Measurements from ENCODE around the gene DOCK4. TPM values are rescaled to one million over a fixed set of nuclear protein-coding genes. Genes with fewer than 3 reads are reported as not detected.
A peak's percentile ranks its signal among the peaks of the same experiment; 100 is the strongest.

Gene DOCK4
- total and polyA plus RNA-seq, 4 donors = 7.2 to 48.9 (median 12.8) TPM

DNA sequence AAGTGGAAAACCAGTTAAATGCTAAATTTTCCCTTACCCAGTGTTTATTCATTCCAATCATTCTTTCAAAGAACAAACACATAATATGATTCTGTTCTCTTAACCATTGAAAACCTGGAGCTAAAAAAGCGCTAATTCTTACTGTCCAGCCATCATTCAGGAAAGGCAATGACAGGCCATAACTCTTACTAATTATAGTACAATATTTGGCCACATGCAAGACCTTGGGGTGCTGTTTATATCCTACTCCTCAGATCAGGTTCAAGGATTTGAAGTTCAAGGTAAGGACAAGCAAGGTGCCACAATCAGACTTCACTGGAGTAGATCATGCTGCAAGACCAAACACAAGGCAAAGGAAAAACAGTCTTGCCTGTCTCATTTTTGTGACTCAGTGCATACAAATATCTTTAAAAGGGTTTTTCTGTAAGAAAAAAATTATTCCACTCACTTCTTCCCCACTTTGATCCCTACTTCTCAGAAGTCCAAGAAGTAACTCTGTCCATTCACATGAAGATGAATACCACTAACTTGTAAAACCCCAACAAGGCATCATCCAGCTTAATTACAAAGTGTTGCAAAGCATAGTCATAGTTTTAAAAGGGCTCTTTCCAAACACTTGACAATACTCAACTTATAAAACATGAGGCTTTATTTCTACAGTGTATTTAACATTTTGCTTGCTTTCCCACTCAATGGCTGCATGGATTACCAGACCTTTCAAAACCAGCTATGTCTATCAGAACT lies 153.0 kb downstream of the DOCK4 start (continued):
- TF ChIP-seq, protein P1, sequence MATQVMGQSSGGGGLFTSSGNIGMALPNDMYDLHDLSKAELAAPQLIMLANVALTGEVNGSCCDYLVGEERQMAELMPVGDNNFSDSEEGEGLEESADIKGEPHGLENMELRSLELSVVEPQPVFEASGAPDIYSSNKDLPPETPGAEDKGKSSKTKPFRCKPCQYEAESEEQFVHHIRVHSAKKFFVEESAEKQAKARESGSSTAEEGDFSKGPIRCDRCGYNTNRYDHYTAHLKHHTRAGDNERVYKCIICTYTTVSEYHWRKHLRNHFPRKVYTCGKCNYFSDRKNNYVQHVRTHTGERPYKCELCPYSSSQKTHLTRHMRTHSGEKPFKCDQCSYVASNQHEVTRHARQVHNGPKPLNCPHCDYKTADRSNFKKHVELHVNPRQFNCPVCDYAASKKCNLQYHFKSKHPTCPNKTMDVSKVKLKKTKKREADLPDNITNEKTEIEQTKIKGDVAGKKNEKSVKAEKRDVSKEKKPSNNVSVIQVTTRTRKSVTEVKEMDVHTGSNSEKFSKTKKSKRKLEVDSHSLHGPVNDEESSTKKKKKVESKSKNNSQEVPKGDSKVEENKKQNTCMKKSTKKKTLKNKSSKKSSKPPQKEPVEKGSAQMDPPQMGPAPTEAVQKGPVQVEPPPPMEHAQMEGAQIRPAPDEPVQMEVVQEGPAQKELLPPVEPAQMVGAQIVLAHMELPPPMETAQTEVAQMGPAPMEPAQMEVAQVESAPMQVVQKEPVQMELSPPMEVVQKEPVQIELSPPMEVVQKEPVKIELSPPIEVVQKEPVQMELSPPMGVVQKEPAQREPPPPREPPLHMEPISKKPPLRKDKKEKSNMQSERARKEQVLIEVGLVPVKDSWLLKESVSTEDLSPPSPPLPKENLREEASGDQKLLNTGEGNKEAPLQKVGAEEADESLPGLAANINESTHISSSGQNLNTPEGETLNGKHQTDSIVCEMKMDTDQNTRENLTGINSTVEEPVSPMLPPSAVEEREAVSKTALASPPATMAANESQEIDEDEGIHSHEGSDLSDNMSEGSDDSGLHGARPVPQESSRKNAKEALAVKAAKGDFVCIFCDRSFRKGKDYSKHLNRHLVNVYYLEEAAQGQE (IDR thresholded peaks at IDR 0.05) = no peak
- TF ChIP-seq GABPA (IDR thresholded peaks at IDR 0.05 in 1 of 2, conservative IDR thresholded peaks at IDR 0.05 in 1 of 2) (no peak), HNF4A (conservative IDR thresholded peaks at IDR 0.05) (no peak)
- TF ChIP-seq, protein P2, sequence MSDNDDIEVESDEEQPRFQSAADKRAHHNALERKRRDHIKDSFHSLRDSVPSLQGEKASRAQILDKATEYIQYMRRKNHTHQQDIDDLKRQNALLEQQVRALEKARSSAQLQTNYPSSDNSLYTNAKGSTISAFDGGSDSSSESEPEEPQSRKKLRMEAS (IDR thresholded peaks at IDR 0.05) = no peak

DNA sequence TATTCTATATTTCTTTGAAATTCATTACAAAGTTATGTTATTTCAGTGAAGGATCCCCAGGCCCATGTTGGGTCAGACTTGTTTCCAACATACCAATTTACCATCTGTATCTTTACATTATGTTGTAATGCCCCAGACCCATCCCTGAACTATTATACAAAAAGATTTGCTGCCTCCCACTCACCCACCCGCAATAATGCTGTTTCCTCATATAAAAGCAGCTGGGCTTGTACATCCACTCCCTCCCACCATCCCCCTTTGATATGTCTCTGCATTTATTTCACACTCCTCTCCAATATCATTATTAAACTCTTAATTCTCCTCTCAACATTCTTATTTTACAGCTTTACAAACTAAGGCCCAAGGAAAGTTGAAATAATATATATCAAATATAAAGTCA lies 153.7 kb downstream of the DOCK4 start:
- Histone ChIP-seq H3K36me3 (ENCODE audit: control insufficient read depth in 4 of 4, insufficient read depth in 3 of 4, low read depth in 1 of 4, low read length in 3 of 4) (no peaks in the 10 kb centered on the region), H3K4me1 (ENCODE audit: control insufficient read depth in 4 of 4, insufficient read depth in 4 of 4, low read length in 3 of 4) (peaks cover 2 to 27% (median 9%) of the 10 kb centered on the region in 4 donors), H3K9ac (ENCODE audit: low read depth in 1 of 2, low read length in 2 of 2) (no peak overlapping the region), H3K9me3 (ENCODE audit: control insufficient read depth in 4 of 4, low read length in 3 of 4) (peaks cover 0 to 1% (median 0%) of the 10 kb centered on the region in 4 donors), H3K27me3 (ENCODE audit: control insufficient read depth in 4 of 4, insufficient read depth in 4 of 4, low read length in 3 of 4) (no peaks in the 10 kb centered on the region), H3K27ac (ENCODE audit: low read depth in 1 of 2, low read length in 2 of 2) (no peak overlapping the region), H3K4me3 (ENCODE audit: low read depth in 1 of 3, low read length in 3 of 3) (no peak overlapping the region)
- no peak for DNase-seq (ENCODE audit: low spot score)
- WGBS = 84% methylated on average over 1 of the region's 1 CpG
- no peak for TF ChIP-seq TAF1 (conservative IDR thresholded peaks at IDR 0.05)

DNA sequence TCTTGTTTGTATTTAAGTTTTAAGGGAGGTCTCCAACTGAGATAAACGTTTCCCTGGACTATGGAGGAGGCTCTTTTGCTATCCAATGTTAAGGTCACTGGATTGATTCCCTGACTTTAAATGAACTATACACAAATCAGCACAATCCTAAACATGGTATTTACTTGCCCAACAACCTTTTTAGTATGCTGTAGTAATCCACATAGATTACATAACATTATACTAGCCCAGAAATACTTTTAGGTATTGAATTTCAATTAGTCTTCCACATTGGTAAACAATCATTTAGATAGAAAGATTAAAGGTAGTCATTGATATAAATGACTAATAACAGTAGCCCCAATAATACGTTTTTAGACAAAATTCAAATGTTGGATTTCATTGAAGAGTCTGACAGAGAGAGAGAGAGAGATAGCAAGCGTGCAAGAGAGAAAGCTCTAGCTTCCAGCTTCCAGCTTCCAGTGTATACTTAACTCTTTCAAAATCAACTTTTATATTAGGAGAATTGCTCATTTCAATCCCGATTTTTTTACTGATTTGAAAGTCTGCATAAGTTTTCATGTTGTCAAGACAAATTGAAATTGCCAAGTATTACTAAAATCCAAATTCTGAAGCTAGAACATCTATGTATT lies 155.8 kb downstream of the DOCK4 start:
- Histone ChIP-seq H3K27me3 (ENCODE audit: control insufficient read depth in 4 of 4, insufficient read depth in 4 of 4, low read length in 3 of 4) (no peaks in the 10 kb centered on the region), H3K27ac (ENCODE audit: low read depth in 1 of 2, low read length in 2 of 2) (peak overlapping the region in 1 of 2 donors; percentile 10), H3K4me3 (ENCODE audit: low read depth in 1 of 3, low read length in 3 of 3) (no peak overlapping the region), H3K9me3 (ENCODE audit: control insufficient read depth in 4 of 4, low read length in 3 of 4) (peaks cover 0 to 1% (median 0%) of the 10 kb centered on the region in 4 donors), H3K4me1 (ENCODE audit: control insufficient read depth in 4 of 4, insufficient read depth in 4 of 4, low read length in 3 of 4) (peaks cover 2 to 20% (median 9%) of the 10 kb centered on the region in 4 donors), H3K9ac (ENCODE audit: low read depth in 1 of 2, low read length in 2 of 2) (no peak overlapping the region), H3K36me3 (ENCODE audit: control insufficient read depth in 4 of 4, insufficient read depth in 3 of 4, low read depth in 1 of 4, low read length in 3 of 4) (no peaks in the 10 kb centered on the region)
- no peak for DNase-seq (ENCODE audit: low spot score)
- 22% methylated on average over 4 of the region's 4 CpGs for WGBS
- TF ChIP-seq NR2F2 (IDR thresholded peaks at IDR 0.05) = no peak
- no peak for TF ChIP-seq RAD21 (IDR thresholded peaks at IDR 0.05)
- TF ChIP-seq GABPA (IDR thresholded peaks at IDR 0.05 in 1 of 2, conservative IDR thresholded peaks at IDR 0.05 in 1 of 2) = no peak
- TF ChIP-seq, protein P3, sequence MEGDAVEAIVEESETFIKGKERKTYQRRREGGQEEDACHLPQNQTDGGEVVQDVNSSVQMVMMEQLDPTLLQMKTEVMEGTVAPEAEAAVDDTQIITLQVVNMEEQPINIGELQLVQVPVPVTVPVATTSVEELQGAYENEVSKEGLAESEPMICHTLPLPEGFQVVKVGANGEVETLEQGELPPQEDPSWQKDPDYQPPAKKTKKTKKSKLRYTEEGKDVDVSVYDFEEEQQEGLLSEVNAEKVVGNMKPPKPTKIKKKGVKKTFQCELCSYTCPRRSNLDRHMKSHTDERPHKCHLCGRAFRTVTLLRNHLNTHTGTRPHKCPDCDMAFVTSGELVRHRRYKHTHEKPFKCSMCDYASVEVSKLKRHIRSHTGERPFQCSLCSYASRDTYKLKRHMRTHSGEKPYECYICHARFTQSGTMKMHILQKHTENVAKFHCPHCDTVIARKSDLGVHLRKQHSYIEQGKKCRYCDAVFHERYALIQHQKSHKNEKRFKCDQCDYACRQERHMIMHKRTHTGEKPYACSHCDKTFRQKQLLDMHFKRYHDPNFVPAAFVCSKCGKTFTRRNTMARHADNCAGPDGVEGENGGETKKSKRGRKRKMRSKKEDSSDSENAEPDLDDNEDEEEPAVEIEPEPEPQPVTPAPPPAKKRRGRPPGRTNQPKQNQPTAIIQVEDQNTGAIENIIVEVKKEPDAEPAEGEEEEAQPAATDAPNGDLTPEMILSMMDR (IDR thresholded peaks at IDR 0.05; ENCODE audit: low read depth, low read length, missing input control) = no peak
- TF ChIP-seq FOXA2 (IDR thresholded peaks at IDR 0.05) = no peak
- no peak for TF ChIP-seq JUND (IDR thresholded peaks at IDR 0.05)
- TF ChIP-seq, protein P4, sequence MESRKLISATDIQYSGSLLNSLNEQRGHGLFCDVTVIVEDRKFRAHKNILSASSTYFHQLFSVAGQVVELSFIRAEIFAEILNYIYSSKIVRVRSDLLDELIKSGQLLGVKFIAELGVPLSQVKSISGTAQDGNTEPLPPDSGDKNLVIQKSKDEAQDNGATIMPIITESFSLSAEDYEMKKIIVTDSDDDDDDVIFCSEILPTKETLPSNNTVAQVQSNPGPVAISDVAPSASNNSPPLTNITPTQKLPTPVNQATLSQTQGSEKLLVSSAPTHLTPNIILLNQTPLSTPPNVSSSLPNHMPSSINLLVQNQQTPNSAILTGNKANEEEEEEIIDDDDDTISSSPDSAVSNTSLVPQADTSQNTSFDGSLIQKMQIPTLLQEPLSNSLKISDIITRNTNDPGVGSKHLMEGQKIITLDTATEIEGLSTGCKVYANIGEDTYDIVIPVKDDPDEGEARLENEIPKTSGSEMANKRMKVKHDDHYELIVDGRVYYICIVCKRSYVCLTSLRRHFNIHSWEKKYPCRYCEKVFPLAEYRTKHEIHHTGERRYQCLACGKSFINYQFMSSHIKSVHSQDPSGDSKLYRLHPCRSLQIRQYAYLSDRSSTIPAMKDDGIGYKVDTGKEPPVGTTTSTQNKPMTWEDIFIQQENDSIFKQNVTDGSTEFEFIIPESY (IDR thresholded peaks at IDR 0.05) = no peak
- no peak for TF ChIP-seq TAF1 (conservative IDR thresholded peaks at IDR 0.05)
- no peak for TF ChIP-seq FOXA1 (IDR thresholded peaks at IDR 0.05)
- TF ChIP-seq, protein P1 (IDR thresholded peaks at IDR 0.05) = no peak
- no peak for TF ChIP-seq YY1 (IDR thresholded peaks at IDR 0.05)
- no peak for TF ChIP-seq SP1 (IDR thresholded peaks at IDR 0.05)
- TF ChIP-seq, protein P2 (IDR thresholded peaks at IDR 0.05) = no peak
- TF ChIP-seq HNF4G (IDR thresholded peaks at IDR 0.05) = no peak
- TF ChIP-seq, protein P5, sequence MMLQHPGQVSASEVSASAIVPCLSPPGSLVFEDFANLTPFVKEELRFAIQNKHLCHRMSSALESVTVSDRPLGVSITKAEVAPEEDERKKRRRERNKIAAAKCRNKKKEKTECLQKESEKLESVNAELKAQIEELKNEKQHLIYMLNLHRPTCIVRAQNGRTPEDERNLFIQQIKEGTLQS (IDR thresholded peaks at IDR 0.05) = no peak
- no peak for TF ChIP-seq EGR1 (IDR thresholded peaks at IDR 0.05; ENCODE audit: low read depth in 2 of 2)

Measured in liver (tissue), 9 donors.